Type B pancreatic cell (in vitro differentiated cells): ENCODE data around the gene ZNF222. TPM values are rescaled to one million over a fixed set of nuclear protein-coding genes. Genes with fewer than 3 reads are reported as not detected.

Experiments used
- DNase-seq: peaks from one replicate; pipeline ENCODE4 v3.0.0; 2021; ENCODE audit warnings: mixed read lengths; ENCODE audit not compliant: unreplicated experiment; ENCODE audit errors: extremely low spot score
- H3K27ac Mint-ChIP-seq: 2 replicates; pipeline ENCODE4 v1.8.0; 2021; ENCODE audit warnings: mild to moderate bottlenecking, mixed read lengths
- H3K27me3 Mint-ChIP-seq: 2 replicates; pipeline ENCODE4 v1.8.0; 2021; ENCODE audit warnings: mixed read lengths
- H3K36me3 Mint-ChIP-seq: 2 replicates; pipeline ENCODE4 v1.8.0; 2021; ENCODE audit warnings: mixed read lengths
- H3K4me1 Mint-ChIP-seq: one replicate; pipeline ENCODE4 v1.8.0; 2021; ENCODE audit warnings: mixed read lengths; ENCODE audit not compliant: unreplicated experiment
- H3K4me3 Mint-ChIP-seq: 2 replicates; pipeline ENCODE4 v1.8.0; 2021; ENCODE audit warnings: mild to moderate bottlenecking, mixed read lengths
- H3K9me3 Mint-ChIP-seq: 2 replicates; pipeline ENCODE4 v1.8.0; 2021; ENCODE audit warnings: mixed read lengths
- total RNA-seq: library from RNA; stranded (reverse); gene quantifications from 2 replicates; pipeline ENCODE4 v1.2.1, GENCODE V29; 2021; ENCODE audit warnings: low replicate concordance
- TF ChIP-seq, protein P1 (sequence below): fragments of 200-600 bp; sonication (generic); conservative IDR thresholded peaks from 2 replicates; pipeline ENCODE4 v1.5.0; 2021; ENCODE audit warnings: antibody characterized with exemption, mild to moderate bottlenecking

ZNF222 gene
- total RNA-seq, 1 donor from 2014 or later: 7.9 TPM

DNA sequence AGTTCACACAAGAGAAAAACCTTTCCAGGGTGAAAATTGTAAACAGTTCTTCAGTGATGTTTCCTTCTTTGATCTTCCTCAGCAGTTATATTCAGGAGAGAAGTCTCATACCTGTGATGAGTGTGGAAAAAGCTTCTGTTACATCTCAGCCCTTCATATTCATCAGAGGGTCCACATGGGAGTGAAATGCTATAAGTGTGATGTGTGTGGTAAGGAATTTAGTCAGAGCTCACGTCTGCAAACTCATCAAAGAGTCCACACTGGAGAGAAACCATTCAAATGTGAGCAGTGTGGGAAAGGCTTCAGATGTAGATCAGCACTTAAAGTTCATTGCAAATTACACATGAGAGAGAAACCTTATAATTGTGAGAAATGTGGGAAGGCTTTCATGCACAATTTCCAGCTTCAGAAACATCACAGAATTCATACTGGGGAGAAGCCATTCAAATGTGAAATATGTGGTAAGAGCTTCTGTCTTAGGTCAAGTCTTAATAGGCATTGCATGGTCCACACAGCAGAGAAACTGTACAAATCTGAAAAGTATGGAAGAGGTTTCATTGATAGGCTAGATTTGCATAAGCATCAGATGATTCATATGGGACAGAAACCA lies 6.9 kb downstream of the ZNF222 start:
- Mint-ChIP-seq H3K27me3 (no peaks in the 10 kb centered on the region), H3K4me1 (no peaks in the 10 kb centered on the region), H3K4me3 (no peak overlapping the region), H3K9me3 (peaks cover 26% of the 10 kb centered on the region), H3K36me3 (peaks cover 53% of the 10 kb centered on the region), H3K27ac (no peak overlapping the region)
- TF ChIP-seq, protein P1, sequence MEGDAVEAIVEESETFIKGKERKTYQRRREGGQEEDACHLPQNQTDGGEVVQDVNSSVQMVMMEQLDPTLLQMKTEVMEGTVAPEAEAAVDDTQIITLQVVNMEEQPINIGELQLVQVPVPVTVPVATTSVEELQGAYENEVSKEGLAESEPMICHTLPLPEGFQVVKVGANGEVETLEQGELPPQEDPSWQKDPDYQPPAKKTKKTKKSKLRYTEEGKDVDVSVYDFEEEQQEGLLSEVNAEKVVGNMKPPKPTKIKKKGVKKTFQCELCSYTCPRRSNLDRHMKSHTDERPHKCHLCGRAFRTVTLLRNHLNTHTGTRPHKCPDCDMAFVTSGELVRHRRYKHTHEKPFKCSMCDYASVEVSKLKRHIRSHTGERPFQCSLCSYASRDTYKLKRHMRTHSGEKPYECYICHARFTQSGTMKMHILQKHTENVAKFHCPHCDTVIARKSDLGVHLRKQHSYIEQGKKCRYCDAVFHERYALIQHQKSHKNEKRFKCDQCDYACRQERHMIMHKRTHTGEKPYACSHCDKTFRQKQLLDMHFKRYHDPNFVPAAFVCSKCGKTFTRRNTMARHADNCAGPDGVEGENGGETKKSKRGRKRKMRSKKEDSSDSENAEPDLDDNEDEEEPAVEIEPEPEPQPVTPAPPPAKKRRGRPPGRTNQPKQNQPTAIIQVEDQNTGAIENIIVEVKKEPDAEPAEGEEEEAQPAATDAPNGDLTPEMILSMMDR: no peak
- no peak for DNase-seq

DNA sequence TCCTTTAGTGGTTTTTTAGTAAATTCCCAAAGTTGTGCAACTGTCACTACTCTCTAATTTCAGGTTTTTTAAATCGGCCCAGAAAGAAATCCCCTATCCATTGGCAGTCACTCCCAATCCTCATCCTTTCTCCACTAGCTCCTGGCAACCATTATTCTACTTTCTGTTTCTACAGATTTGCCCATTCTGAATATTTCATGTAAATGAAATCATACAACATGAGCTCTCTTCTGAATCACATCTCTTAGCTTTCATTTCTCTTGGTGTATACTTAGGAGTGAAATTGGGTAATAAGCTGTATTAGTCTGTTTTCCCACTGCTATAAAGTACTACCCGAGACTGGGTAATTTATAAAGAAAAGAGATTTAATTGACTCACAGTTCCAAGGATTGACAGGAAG lies 17.0 kb downstream of the ZNF222 start:
- Mint-ChIP-seq H3K4me1 (no peaks in the 10 kb centered on the region), H3K36me3 (no peaks in the 10 kb centered on the region), H3K4me3 (no peak overlapping the region), H3K27me3 (peaks cover 33% of the 10 kb centered on the region), H3K9me3 (peaks cover 5% of the 10 kb centered on the region), H3K27ac (no peak overlapping the region)
- TF ChIP-seq, protein P1: no peak
- no peak for DNase-seq

DNA sequence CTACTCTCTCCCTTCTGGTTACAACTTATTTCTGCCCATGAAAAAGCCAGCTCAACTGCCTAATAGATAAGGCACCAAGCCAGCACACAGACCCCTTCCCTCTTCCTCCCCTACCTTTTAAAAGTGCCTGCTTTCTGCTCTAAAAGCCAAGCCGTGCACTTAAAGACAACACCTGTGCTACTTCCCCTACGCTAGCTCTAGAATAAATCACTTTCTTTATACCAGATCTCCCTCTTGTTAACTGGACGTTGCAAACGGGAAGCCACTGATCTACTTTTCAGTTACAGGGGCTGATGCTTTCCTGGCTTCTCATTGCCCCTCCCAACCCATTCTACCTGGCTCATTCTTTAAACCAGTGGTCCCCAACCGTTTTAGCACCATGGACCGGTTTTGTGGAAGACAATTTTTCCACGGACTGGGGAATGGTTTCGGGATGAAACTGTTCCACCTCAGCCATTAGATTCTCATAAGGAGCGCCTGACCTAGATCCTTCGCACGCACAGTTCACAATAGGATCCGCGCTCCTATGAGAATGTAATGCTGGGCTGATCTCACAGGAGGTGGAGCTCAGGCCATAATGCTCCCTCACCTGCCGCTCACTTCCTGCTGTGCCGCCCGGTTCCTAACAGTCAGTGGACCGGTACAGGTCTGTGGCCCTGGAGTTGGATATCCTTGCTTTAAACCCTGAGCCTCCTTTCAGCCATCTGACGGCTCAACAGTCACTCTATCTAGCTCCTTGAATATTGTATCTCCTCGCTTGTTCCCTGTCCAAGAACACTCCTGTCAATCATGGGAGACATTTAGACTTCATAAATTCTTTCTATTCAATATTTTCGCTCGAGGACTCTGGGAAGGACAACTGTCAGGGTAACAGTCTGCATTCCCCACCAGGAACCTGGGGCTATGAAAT lies 25.8 kb downstream of the ZNF222 start:
- peaks cover 12% of the 10 kb centered on the region for H3K4me1 Mint-ChIP-seq
- peaks cover 16% of the 10 kb centered on the region for H3K36me3 Mint-ChIP-seq
- peak overlapping the region; percentile 95 for H3K27ac Mint-ChIP-seq
- H3K9me3 Mint-ChIP-seq: no peaks in the 10 kb centered on the region
- peak overlapping the region; percentile 99 for H3K4me3 Mint-ChIP-seq
- peaks cover 23% of the 10 kb centered on the region for H3K27me3 Mint-ChIP-seq
- TF ChIP-seq, protein P1: no peak
- DNase-seq: no peak

DNA sequence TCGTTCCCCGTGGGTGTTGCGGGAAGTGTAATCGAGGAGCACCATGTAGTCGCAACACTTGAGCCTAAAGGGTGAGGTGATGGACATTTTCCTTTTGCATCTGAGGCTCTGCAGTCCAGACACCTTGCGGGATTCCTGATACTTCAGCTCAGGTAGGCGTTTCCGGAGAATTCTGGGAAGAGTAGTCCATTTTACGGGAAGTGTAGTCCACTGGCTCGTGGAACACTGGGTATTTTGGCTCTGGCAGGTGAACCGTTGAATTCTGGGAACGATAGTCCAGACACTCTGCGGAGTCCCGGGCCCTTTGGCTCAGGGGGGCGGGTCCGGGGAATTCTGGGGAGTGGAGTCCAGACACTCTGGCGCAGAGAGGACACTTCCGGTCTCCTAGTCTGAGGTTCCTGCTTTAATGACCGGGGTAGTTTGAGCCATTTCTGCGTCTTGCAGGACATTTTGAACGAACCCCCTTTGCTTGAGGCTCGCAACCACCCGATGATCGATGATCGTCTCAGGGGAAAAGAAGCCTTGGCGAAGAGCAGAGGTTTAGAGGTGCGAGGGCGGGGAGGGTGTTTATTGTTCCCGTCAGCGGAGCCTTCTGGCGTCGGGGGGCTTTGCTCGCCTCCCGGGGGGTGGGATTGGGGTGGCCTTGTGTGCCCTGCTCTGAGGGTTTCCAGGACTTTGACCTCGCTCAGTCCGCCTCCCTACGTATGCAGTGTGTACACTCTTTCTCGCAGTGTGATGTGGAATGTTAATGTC lies 26.6 kb downstream of the ZNF222 start, which contains the start of gene ZNF223:
Gene ZNF223 (plus strand): TSS at position 387 of the 753 bp plus-strand sequence. CDS start 3,141 bp downstream, outside the sequence.
- Mint-ChIP-seq H3K9me3 (no peaks in the 10 kb centered on the region), H3K4me1 (peaks cover 12% of the 10 kb centered on the region), H3K4me3 (peak within 1 kb of the TSS; percentile 99), H3K27ac (peak within 1 kb of the TSS; percentile 95), H3K27me3 (peaks cover 20% of the 10 kb centered on the region), H3K36me3 (peaks cover 20% of the 10 kb centered on the region)
- TF ChIP-seq, protein P1: no peak
- peak; percentile 90 for DNase-seq

DNA sequence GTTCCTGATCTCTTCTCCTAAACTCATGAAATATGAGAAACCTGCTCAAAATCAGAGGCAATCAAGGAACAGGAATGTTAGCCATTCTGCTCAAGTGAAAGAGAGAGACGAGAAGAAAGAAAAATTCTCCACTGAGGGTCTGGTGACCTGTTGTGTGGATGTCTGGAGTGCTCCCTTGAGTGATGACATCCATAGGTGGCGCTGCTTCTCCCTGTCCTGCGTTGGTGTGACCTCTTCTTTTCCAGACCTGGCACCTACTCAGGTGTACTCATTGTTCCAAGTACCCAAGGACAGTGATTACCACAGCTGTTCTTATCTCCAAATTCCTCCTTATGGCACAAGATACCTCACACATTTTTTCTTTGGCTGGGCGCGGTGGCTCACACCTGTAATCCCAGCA lies 30.7 kb downstream of the ZNF222 start:
- no peaks in the 10 kb centered on the region for H3K9me3 Mint-ChIP-seq
- H3K36me3 Mint-ChIP-seq: peaks cover 40% of the 10 kb centered on the region
- H3K4me3 Mint-ChIP-seq: no peak overlapping the region
- TF ChIP-seq, protein P1: no peak
- no peak overlapping the region for H3K27ac Mint-ChIP-seq
- H3K4me1 Mint-ChIP-seq: peaks cover 12% of the 10 kb centered on the region
- H3K27me3 Mint-ChIP-seq: no peaks in the 10 kb centered on the region
- no peak for DNase-seq
